ENCODE results near the gene ZNF587. TPM values are rescaled to one million over a fixed set of nuclear protein-coding genes. Genes with fewer than 3 reads are reported as not detected.
"Not testable (repeated sequence)": the region's sequence is repeated elsewhere in the genome, so short reads cannot be mapped to it uniquely, and the experiment has no call there.

The ZNF587 gene
- total and polyA plus RNA-seq, 4 experiments from 2014 or later, result 2.7 to 62.8 (median 33.1) TPM

DNA sequence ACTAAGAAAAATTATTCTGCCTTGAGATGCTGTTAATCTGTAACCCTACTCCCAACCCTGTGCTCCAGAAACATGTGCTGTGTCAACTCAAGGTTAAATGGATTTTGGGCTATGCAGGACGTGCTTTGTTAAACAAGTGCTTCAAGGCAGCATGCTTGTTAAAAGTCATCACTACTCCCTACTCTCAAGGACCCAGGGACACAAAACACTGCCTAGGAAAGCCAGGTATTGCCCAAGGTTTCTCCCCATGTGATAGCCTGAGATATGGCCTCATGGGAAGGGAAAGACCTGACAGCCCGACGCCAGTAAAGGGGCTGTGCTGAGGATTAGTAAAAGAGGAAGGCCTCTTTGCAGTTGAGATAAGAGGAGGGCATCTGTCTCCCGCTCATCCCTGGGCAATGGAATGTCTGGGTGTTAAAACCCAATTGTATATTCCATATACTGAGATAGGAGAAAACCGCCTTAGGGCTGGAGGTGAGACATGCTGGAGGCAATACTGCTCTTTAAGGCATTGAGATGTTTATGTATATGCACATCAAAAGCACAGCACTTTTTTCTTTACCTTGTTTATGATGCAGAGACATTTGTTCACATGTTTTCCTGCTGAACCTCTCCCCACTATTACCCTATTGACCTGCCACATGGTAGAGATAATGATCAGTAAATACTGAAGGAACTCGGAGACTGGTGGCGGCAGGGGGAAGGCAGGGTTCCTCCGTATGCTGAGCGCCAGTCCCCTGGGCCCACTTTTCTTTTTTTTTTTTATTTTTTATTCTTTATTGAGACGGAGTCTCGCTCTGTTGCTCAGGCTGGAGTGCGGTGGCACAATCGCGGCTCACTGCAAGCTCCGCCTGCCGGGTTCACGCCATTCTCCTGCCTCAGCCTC is 39.0 kb upstream of the ZNF587 start:
- CTCF ChIA-PET (ENCODE audit: partially characterized antibody); H3K4me3 ChIP-seq (ENCODE audit: low read length in 2 of 2); DNase-seq; intact Hi-C loops (cut with micrococcal nuclease); H3K9me3 Mint-ChIP-seq; H3K4me3 Mint-ChIP-seq; H3K27me3 ChIP-seq (ENCODE audit: insufficient read depth, low read length); H3K9me3 ChIP-seq (ENCODE audit: control insufficient read depth in 1 of 2, low read length in 2 of 2); H3K27ac ChIP-seq (ENCODE audit: low read depth, low read length); H3K27me3 Mint-ChIP-seq; POLR2A ChIA-PET (ENCODE audit: partially characterized antibody): not testable (repeated sequence)
- Histone ChIP-seq H3K36me3 (ENCODE audit: insufficient read depth, low read length) (peaks cover 17% of the 10 kb centered on the region), H3K4me1 (ENCODE audit: insufficient read depth, low read length) (peaks cover 24% of the 10 kb centered on the region)
- Mint-ChIP-seq H3K27ac (peak overlapping the region in 2 of 7 donors; percentile 2 to 70), H3K36me3 (peaks cover 29 to 51% of the 10 kb centered on the region in 2 donors), H3K4me1 (peaks cover 28 to 48% (median 36%) of the 10 kb centered on the region in 4 donors)

DNA sequence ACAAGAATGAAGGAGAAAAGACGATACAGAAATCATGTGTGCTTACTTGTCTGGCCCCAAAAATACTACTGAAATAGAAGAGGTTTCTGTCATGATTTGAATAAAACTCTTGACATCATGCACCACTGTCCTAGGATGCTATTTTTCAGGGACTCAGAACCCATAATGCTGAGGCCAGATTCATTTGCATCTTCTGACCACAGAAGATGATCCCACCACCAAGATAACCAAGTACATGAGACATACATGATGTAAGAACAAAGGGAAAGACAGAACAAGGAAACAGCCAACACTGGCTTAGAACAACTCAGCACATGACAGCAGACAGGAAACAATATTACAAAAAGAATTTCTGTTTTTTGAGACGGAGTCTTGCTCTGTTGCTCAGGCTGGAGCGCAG is 37.4 kb upstream of the ZNF587 start:
- ChIA-PET CTCF (ENCODE audit: partially characterized antibody) (no interaction called here), POLR2A (ENCODE audit: partially characterized antibody) (no interaction called here)
- Histone ChIP-seq H3K27me3 (ENCODE audit: insufficient read depth, low read length) (no peaks in the 10 kb centered on the region), H3K4me3 (ENCODE audit: low read length in 2 of 2) (no peak overlapping the region), H3K4me1 (ENCODE audit: insufficient read depth, low read length) (peaks cover 24% of the 10 kb centered on the region), H3K9me3 (ENCODE audit: control insufficient read depth in 1 of 2, low read length in 2 of 2) (no peaks in the 10 kb centered on the region), H3K36me3 (ENCODE audit: insufficient read depth, low read length) (peaks cover 17% of the 10 kb centered on the region), H3K27ac (ENCODE audit: low read depth, low read length) (no peak overlapping the region)
- Mint-ChIP-seq H3K36me3 (peaks cover 25 to 47% of the 10 kb centered on the region in 2 donors), H3K4me1 (peaks cover 27 to 56% (median 40%) of the 10 kb centered on the region in 4 donors), H3K27me3 (no peaks in the 10 kb centered on the region), H3K27ac (peak overlapping the region in 3 of 7 donors; percentile 71 to 95 (median 76)), H3K9me3 (no peaks in the 10 kb centered on the region), H3K4me3 (peak overlapping the region in 6 of 8 donors; percentile 10 to 55 (median 16))
- intact Hi-C loops (cut with micrococcal nuclease), result no loop called here
- no peak for DNase-seq

DNA sequence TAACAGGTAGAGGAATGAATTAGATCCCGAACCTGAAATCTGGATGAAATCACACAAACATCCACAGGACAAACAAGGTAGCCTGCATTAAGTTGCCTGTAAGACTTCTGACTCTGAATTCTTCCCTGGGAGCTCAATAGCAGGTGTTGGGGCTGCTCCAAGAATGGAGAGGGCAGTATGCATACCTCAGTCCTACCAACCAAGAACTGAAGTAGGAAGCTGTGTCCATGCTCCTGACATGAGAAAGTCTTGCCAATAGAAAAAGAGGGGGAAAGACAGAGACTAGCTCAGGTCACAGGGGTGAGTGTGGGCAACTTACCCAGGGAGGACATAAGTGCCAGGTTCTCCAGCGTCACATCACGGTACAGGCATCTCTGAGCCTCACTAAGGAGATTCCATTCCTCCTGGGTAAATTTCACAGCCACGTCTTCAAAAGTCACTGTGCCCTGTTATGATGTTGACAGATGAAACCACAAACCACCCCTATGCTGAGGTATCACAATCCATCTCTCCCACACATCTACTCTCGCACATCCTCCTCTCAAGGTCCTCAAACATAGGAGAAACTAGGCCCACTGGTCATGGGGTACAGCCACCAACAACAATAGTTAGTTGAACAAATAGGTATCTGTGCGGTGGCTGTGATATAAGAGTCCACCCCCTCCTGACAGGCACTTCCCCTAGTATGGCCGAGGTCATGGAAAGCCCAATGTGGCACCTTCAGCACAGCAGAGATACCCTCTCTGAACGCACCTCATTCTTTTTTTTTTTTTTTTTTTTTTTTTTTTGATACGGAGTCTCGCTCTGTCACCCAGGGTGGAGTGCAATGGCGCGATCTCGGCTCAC is 36.5 kb upstream of the ZNF587 start:
- H3K9me3 Mint-ChIP-seq; intact Hi-C loops (cut with micrococcal nuclease); H3K27me3 Mint-ChIP-seq; CTCF ChIA-PET (ENCODE audit: partially characterized antibody); DNase-seq; H3K4me3 ChIP-seq (ENCODE audit: low read length in 2 of 2); H3K36me3 ChIP-seq (ENCODE audit: insufficient read depth, low read length); H3K27me3 ChIP-seq (ENCODE audit: insufficient read depth, low read length); H3K27ac ChIP-seq (ENCODE audit: low read depth, low read length); H3K9me3 ChIP-seq (ENCODE audit: control insufficient read depth in 1 of 2, low read length in 2 of 2): not testable (repeated sequence)
- Mint-ChIP-seq H3K4me1 (peaks cover 28 to 56% (median 41%) of the 10 kb centered on the region in 4 donors), H3K4me3 (peak overlapping the region; percentile 60 to 81 (median 77)), H3K36me3 (peaks cover 19 to 39% of the 10 kb centered on the region in 2 donors), H3K27ac (peak overlapping the region; percentile 68 to 95 (median 76))
- peaks cover 24% of the 10 kb centered on the region for H3K4me1 ChIP-seq (ENCODE audit: insufficient read depth, low read length)
- POLR2A ChIA-PET (ENCODE audit: partially characterized antibody), result interaction anchor here (0.6 to 1.4 kb wide), 2 partner anchors 36 to 66 kb away, joined by 3 to 4 read pairs; partner anchors contain the start of genes ZNF587 and ZNF776

DNA sequence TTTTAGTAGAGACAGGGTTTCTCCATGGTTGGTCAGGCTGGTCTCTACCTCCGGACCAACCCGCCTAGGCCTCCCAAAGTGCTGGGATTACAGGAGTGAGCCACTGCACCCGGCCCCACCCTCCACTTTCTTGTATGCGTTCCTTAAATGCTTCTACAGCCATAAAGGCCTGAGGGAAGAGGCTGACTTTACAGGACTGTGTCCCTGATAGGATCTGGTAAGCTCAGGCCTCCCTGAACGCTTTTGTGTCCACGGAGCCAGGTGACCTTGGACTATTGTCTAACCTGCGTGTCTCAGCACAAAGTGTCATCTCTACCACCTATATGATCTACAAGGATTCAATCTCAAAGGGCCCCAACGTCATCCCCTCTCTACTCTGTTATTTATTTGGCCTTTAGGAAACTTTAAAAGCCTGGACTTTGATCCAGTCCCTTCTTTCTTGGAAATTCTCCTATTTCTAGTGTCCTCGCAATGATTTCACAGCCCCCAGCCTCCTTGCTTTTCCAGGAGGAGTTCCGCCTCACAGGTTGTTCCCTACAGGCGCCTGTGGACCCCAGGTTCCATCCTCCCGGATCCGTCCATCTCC is 35.6 kb upstream of the ZNF587 start:
- Histone ChIP-seq H3K27me3 (ENCODE audit: insufficient read depth, low read length) (no peaks in the 10 kb centered on the region), H3K27ac (ENCODE audit: low read depth, low read length) (peak overlapping the region; percentile 85), H3K4me3 (ENCODE audit: low read length in 2 of 2) (peak overlapping the region; percentile 83 to 86), H3K4me1 (ENCODE audit: insufficient read depth, low read length) (peaks cover 28% of the 10 kb centered on the region), H3K9me3 (ENCODE audit: control insufficient read depth in 1 of 2, low read length in 2 of 2) (no peaks in the 10 kb centered on the region), H3K36me3 (ENCODE audit: insufficient read depth, low read length) (peaks cover 5% of the 10 kb centered on the region)
- H3K36me3 Mint-ChIP-seq, result peaks cover 19 to 31% of the 10 kb centered on the region in 2 donors
- ChIA-PET CTCF (ENCODE audit: partially characterized antibody) (interaction anchor here (0.9 kb wide), 1 partner anchor 13 kb away, joined by 3 read pairs; no protein-coding TSS in a partner anchor), POLR2A (ENCODE audit: partially characterized antibody) (interaction anchor here (0.6 to 1.4 kb wide), 6 partner anchors 12 to 188 kb away, joined by 3 to 8 read pairs (median 4); partner anchors contain the start of genes ZNF586, ZNF587, ZNF606 and ZNF776)
- H3K9me3 Mint-ChIP-seq, result no peaks in the 10 kb centered on the region
- no peaks in the 10 kb centered on the region for H3K27me3 Mint-ChIP-seq
- peak overlapping the region; percentile 86 to 99 (median 96) for H3K4me3 Mint-ChIP-seq
- intact Hi-C loops (cut with micrococcal nuclease), result loop anchor here (2.0 kb wide), 1 partner anchor 45 kb away; the partner anchor contains the start of gene ZNF586
- H3K27ac Mint-ChIP-seq, result peak overlapping the region; percentile 88 to 98 (median 96)
- DNase-seq, result no peak
- H3K4me1 Mint-ChIP-seq, result peaks cover 32 to 55% (median 45%) of the 10 kb centered on the region in 4 donors

DNA sequence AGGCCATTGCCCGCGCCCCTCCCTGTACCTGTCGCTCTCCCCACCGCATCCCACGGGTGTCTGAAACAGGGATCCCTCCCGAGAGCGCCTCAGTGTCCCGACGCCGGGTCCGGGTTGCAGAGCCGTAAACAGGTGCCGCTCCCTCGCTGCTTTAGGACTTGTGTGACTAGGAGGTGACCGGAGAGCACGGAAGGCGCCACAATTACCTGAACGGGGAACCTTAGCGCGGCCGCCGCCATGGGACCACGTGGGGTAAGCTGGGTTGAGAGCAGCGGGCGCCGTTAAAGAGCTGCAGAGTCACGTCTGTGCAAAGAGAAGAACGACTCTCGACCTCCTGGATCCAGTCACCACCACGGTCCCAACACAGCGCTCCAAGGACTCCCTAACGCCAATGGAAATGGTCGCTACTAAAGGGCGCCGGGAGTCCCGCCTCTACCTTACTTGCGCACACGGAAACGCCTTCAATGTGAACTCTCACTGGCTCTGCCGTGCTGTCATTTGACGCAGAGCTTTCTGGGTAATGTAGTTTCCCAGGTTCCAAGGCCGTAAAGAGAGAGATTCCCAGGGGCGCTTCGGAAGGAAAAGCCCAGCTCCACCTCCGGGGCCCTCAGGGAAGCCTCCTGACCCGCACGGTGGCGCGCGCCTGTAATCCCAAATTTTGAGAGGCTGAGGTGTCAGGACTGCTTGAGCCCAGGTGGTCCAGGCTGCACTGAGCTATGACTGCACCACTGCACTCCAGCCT is 35.0 kb upstream of the ZNF587 start, which contains the start of gene ZNF552:
Gene ZNF552, minus strand, starts transcription at position 409 of the 742 bp plus-strand sequence. Its CDS starts 170 bp downstream, at position 239.
- CTCF ChIA-PET (ENCODE audit: partially characterized antibody), result interaction anchor here (0.9 kb wide), 1 partner anchor 12 kb away, joined by 3 read pairs; no protein-coding TSS in a partner anchor
- H3K4me1 ChIP-seq (ENCODE audit: insufficient read depth, low read length), result peaks cover 28% of the 10 kb centered on the region
- peak within 1 kb of the TSS; percentile 86 to 99 (median 96) for H3K4me3 Mint-ChIP-seq
- H3K27ac ChIP-seq (ENCODE audit: low read depth, low read length), result peak within 1 kb of the TSS; percentile 85
- peaks cover 34 to 55% (median 46%) of the 10 kb centered on the region in 4 donors for H3K4me1 Mint-ChIP-seq
- no peaks in the 10 kb centered on the region for H3K27me3 ChIP-seq (ENCODE audit: insufficient read depth, low read length)
- intact Hi-C loops (cut with micrococcal nuclease), result loop anchor here (1.0 to 5.0 kb wide), 3 partner anchors 46 to 87 kb away; partner anchors contain the start of genes ZNF586, ZNF671 and ZNF776
- H3K9me3 Mint-ChIP-seq, result no peaks in the 10 kb centered on the region
- H3K36me3 Mint-ChIP-seq, result peaks cover 12 to 28% of the 10 kb centered on the region in 2 donors
- POLR2A ChIA-PET (ENCODE audit: partially characterized antibody), result interaction anchor here (0.6 to 1.4 kb wide), 12 partner anchors 13 to 327 kb away, joined by 3 to 8 read pairs (median 4); partner anchors contain the start of genes ZNF134, ZNF211, ZNF417 and ZNF419
- DNase-seq, result peak; percentile 77 to 90 (median 79)
- peak within 1 kb of the TSS; percentile 88 to 98 (median 96) for H3K27ac Mint-ChIP-seq
- peaks cover 2% of the 10 kb centered on the region for H3K36me3 ChIP-seq (ENCODE audit: insufficient read depth, low read length)
- H3K27me3 Mint-ChIP-seq, result no peaks in the 10 kb centered on the region
- H3K9me3 ChIP-seq (ENCODE audit: control insufficient read depth in 1 of 2, low read length in 2 of 2), result no peaks in the 10 kb centered on the region
- H3K4me3 ChIP-seq (ENCODE audit: low read length in 2 of 2), result peak within 1 kb of the TSS; percentile 83 to 86

Data from CD4-positive, alpha-beta memory T cell (primary cell).